ENCODE measurements around the gene TTI1. TPM values are rescaled to one million over a fixed set of nuclear protein-coding genes. Genes with fewer than 3 reads are reported as not detected.

The TTI1 gene
- polyA plus RNA-seq, 1 donor from 2014 or later: 20.0 TPM

DNA sequence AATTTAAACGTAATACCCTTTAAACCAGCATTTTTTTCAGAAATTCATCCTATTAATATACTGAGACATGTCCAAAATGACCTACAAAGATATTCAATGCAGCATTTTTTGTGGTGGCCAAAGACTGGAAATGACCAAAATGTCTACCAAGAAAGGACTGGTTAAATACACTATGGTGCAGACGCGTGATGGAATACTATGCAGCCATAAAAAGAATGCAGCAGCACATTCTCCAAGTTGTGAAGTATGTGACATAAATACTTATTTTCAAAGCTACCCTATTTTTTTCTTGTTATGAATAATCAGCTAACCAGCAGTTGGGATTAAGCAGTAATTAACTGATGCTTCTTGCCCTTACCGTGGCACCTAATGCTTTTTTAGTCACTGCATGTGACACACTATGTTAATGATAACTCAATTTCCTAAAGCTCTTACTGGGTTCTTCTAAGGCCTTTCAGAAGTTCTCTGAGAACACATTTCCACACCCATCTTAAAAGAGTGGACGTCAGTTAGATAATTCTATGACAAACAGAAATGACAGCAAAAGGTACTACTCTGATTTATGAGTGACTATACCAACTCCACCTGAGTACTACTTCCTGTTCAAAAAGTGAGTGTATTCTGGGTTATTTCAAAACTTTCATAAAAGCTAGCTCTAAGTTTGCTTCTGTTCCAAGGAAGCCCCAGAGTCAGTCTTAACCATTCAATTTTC is 24.9 kb downstream of the TTI1 start:
- Histone ChIP-seq H3K4me3 (ENCODE audit: low read length) (no peak overlapping the region), H3K9ac (ENCODE audit: low read length) (no peak overlapping the region), H3K27ac (ENCODE audit: low read length) (no peak overlapping the region), H3K79me2 (replicated peaks; ENCODE audit: insufficient read depth, low read length) (no peaks in the 10 kb centered on the region), H3K9me2 (ENCODE audit: insufficient read depth, low read length) (no peaks in the 10 kb centered on the region), H4K20me1 (ENCODE audit: insufficient read depth) (no peaks in the 10 kb centered on the region), H3K36me3 (ENCODE audit: insufficient read depth, low read length) (no peaks in the 10 kb centered on the region), H3K27me3 (ENCODE audit: insufficient read depth, low read depth, low read length) (no peaks in the 10 kb centered on the region), H3K4me2 (ENCODE audit: low read length) (no peak overlapping the region), H3F3A (ENCODE audit: insufficient read depth, low read length, poor library complexity, severe bottlenecking) (no peaks in the 10 kb centered on the region), H2AFZ (ENCODE audit: low read depth, low read length) (no peak overlapping the region), H3K9me3 (ENCODE audit: low read length) (no peaks in the 10 kb centered on the region)
- TF ChIP-seq, protein P1, sequence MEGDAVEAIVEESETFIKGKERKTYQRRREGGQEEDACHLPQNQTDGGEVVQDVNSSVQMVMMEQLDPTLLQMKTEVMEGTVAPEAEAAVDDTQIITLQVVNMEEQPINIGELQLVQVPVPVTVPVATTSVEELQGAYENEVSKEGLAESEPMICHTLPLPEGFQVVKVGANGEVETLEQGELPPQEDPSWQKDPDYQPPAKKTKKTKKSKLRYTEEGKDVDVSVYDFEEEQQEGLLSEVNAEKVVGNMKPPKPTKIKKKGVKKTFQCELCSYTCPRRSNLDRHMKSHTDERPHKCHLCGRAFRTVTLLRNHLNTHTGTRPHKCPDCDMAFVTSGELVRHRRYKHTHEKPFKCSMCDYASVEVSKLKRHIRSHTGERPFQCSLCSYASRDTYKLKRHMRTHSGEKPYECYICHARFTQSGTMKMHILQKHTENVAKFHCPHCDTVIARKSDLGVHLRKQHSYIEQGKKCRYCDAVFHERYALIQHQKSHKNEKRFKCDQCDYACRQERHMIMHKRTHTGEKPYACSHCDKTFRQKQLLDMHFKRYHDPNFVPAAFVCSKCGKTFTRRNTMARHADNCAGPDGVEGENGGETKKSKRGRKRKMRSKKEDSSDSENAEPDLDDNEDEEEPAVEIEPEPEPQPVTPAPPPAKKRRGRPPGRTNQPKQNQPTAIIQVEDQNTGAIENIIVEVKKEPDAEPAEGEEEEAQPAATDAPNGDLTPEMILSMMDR (IDR thresholded peaks at IDR 0.05; ENCODE audit: poor library complexity, severe bottlenecking): no peak
- no peak for TF ChIP-seq RAD21 (conservative IDR thresholded peaks at IDR 0.05)
- TF ChIP-seq POLR2AphosphoS5 (IDR thresholded peaks at IDR 0.05): no peak
- no peak for TF ChIP-seq TAF1 (IDR thresholded peaks at IDR 0.05; ENCODE audit: low read depth)
- TF ChIP-seq MXI1 (conservative IDR thresholded peaks at IDR 0.05; ENCODE audit: poor library complexity, severe bottlenecking): no peak
- TF ChIP-seq, protein P2, sequence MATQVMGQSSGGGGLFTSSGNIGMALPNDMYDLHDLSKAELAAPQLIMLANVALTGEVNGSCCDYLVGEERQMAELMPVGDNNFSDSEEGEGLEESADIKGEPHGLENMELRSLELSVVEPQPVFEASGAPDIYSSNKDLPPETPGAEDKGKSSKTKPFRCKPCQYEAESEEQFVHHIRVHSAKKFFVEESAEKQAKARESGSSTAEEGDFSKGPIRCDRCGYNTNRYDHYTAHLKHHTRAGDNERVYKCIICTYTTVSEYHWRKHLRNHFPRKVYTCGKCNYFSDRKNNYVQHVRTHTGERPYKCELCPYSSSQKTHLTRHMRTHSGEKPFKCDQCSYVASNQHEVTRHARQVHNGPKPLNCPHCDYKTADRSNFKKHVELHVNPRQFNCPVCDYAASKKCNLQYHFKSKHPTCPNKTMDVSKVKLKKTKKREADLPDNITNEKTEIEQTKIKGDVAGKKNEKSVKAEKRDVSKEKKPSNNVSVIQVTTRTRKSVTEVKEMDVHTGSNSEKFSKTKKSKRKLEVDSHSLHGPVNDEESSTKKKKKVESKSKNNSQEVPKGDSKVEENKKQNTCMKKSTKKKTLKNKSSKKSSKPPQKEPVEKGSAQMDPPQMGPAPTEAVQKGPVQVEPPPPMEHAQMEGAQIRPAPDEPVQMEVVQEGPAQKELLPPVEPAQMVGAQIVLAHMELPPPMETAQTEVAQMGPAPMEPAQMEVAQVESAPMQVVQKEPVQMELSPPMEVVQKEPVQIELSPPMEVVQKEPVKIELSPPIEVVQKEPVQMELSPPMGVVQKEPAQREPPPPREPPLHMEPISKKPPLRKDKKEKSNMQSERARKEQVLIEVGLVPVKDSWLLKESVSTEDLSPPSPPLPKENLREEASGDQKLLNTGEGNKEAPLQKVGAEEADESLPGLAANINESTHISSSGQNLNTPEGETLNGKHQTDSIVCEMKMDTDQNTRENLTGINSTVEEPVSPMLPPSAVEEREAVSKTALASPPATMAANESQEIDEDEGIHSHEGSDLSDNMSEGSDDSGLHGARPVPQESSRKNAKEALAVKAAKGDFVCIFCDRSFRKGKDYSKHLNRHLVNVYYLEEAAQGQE (IDR thresholded peaks at IDR 0.05; ENCODE audit: borderline replicate concordance): no peak
- TF ChIP-seq SMC3 (conservative IDR thresholded peaks at IDR 0.05; ENCODE audit: poor library complexity): no peak
- no peak for TF ChIP-seq EZH2 (IDR thresholded peaks at IDR 0.05; ENCODE audit: borderline replicate concordance, insufficient read depth, low read length, poor library complexity, severe bottlenecking)
- no peak for TF ChIP-seq EP300 (conservative IDR thresholded peaks at IDR 0.05; ENCODE audit: poor library complexity, severe bottlenecking)

DNA sequence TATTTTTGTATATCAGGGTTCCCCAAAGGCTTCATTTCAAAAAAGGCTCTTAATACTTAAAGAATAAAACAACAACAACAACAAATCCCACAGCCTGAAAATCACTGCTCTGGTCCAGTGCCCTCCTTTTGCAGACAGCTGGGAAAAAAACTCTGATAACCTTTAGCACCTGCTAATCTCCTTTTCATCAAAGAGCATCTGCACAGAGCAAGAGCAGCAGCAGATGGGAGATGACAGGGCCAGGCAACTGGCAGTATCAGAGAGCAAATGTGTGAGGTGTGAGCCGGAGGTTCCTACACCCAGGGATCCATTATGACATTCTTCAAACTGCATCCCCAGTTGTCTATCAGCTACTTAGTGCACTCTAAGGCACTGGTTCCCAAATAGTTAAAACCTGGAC is 25.7 kb downstream of the TTI1 start:
- Histone ChIP-seq H3F3A (ENCODE audit: insufficient read depth, low read length, poor library complexity, severe bottlenecking) (no peaks in the 10 kb centered on the region), H3K4me3 (ENCODE audit: low read length) (no peak overlapping the region), H4K20me1 (ENCODE audit: insufficient read depth) (no peaks in the 10 kb centered on the region), H3K9me3 (ENCODE audit: low read length) (no peaks in the 10 kb centered on the region), H3K9me2 (ENCODE audit: insufficient read depth, low read length) (no peaks in the 10 kb centered on the region), H3K79me2 (replicated peaks; ENCODE audit: insufficient read depth, low read length) (no peaks in the 10 kb centered on the region), H3K4me2 (ENCODE audit: low read length) (no peak overlapping the region), H3K36me3 (ENCODE audit: insufficient read depth, low read length) (no peaks in the 10 kb centered on the region), H3K27ac (ENCODE audit: low read length) (no peak overlapping the region), H3K27me3 (ENCODE audit: insufficient read depth, low read depth, low read length) (no peaks in the 10 kb centered on the region), H2AFZ (ENCODE audit: low read depth, low read length) (no peak overlapping the region), H3K9ac (ENCODE audit: low read length) (no peak overlapping the region)
- TF ChIP-seq MXI1 (conservative IDR thresholded peaks at IDR 0.05; ENCODE audit: poor library complexity, severe bottlenecking) (no peak), EZH2 (IDR thresholded peaks at IDR 0.05; ENCODE audit: borderline replicate concordance, insufficient read depth, low read length, poor library complexity, severe bottlenecking) (no peak), TAF1 (IDR thresholded peaks at IDR 0.05; ENCODE audit: low read depth) (no peak), SMC3 (conservative IDR thresholded peaks at IDR 0.05; ENCODE audit: poor library complexity) (no peak), POLR2AphosphoS5 (IDR thresholded peaks at IDR 0.05) (no peak), RAD21 (conservative IDR thresholded peaks at IDR 0.05) (no peak), EP300 (conservative IDR thresholded peaks at IDR 0.05; ENCODE audit: poor library complexity, severe bottlenecking) (no peak)
- TF ChIP-seq, protein P1 (IDR thresholded peaks at IDR 0.05; ENCODE audit: poor library complexity, severe bottlenecking): no peak
- TF ChIP-seq, protein P2 (IDR thresholded peaks at IDR 0.05; ENCODE audit: borderline replicate concordance): no peak

Data from neural cell (in vitro differentiated cells).